HG03103 (cell line): ENCODE results near the gene PLCD3.
"Not testable (repeated sequence)": the region's sequence is repeated elsewhere in the genome, so short reads cannot be mapped to it uniquely, and the experiment has no call there.

Experiments used
- ATAC-seq: cut with Tn5 transposase; IDR thresholded peaks from one replicate; pipeline ENCODE4 v1.9.1; 2021; ENCODE audit warnings: low read depth; ENCODE audit not compliant: unreplicated experiment

The PLCD3 gene

DNA sequence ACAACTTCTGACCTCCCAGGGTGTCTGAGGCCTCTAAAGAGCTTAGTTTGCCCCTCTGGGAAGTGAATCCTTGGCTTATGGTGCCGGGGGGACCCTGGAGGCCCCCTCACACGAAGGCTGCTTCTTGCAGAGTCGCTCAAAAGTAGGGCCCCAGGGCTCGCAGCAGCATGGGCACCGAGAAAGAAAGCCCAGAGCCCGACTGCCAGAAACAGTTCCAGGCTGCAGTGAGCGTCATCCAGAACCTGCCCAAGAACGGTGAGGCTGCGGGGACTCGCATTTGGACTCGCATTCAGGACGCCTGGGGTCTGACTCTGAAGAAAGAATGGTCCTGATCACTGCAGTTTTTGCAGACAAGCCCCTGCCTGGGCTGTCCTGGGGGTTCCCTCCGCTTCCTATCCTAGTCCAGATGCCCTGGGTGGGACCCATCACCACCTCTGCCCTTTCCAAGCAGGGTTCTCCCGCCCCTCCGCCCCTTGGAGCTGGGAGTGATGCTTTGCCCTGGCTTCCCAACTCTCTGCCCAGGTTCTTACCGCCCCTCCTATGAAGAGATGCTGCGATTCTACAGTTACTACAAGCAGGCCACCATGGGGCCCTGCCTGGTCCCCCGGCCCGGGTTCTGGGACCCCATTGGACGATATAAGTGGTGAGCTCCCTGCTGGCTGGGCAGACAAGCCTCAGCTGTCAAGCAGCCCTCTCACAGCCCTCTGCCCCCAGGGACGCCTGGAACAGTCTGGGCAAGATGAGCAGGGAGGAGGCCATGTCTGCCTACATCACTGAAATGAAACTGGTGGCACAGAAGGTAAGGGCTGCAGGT lies 3.9 kb upstream of the PLCD3 start:
- ATAC-seq = no peak

DNA sequence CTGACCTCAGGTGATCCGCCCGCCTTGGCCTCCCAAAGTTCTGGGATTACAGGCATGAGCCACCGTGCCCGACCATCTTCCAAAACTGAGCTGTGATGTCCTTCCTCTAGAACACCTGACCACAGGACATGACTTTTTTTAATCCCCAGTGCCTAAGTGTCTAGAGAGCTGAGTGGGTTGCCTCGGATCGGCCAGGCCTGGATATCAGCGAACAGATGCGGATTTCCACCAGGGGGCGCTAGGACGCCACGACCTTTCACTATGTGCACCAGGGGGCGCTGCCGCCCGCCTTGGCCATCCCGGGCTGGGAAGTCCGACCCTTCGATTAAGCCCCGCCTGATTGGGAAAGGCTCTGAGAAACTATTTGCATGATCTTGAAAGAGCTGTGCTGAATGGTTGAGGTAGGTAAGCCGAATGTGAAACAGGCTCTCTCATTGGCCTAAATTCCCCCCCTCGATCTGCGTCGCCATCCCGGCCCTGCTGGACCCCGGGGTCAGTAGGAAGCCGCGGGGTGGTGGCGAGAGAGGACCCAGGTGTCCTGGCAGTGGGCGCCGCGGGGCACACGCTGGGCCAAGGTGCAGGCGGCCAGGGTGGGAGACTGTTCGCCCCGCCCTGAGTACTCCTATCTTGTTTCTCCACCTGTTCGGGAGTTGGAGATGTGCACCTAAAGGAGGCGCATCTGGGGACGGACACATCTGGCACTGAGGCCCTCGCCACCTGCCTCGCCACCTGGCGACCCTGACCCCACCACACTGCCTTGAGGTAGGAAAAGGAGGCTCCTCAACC lies 3.1 kb upstream of the PLCD3 start, which contains the start of gene ACBD4:
ACBD4 (plus strand) TSS at position 496 of the 786 bp plus-strand sequence. CDS start 458 bp downstream, outside the sequence.
- ATAC-seq = peak; percentile 66

DNA sequence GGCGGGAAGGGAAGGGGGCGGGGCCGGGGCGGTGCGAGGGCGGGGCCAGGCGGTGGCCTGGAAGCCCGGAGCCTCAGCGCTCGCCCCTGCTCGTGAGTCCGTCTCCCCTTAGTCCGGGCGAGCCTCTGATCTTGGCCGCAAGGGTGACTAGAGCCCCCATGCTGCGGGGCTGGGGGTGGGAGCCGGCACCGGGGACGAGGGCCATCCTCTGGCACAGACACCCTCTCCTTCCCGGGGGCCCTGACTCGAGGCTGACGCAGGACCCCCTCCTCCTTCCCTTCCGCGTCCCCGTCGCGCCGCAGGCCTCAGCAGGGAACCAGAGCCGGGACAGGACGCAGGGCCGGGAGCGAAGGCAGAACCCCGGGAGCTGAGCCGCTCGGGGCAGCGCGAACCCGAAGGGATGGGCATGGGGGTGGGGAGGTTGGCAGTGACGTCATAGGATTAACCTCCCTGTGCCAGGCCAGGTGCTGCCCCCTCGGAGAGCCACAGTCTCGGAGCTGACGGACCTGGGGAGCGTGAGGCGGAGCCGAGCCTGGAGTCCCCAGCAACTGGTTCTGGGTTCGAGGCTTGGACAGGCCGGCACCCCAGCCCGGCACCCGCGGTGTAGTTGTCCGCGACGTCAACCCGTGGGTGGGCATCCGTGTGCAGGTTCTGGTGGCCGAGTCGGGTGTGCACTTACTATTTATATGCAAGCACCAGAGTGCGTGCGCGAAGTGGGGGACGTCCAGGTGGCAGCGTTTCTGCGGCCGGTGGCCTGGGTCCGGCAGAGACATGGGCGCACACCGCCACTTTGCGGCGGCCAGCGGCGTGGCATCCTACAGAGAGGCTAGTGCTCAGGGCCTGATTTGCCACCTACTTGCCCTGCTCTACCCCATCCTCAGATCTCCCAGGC lies 503 bp upstream of the PLCD3 start:
- no peak for ATAC-seq

DNA sequence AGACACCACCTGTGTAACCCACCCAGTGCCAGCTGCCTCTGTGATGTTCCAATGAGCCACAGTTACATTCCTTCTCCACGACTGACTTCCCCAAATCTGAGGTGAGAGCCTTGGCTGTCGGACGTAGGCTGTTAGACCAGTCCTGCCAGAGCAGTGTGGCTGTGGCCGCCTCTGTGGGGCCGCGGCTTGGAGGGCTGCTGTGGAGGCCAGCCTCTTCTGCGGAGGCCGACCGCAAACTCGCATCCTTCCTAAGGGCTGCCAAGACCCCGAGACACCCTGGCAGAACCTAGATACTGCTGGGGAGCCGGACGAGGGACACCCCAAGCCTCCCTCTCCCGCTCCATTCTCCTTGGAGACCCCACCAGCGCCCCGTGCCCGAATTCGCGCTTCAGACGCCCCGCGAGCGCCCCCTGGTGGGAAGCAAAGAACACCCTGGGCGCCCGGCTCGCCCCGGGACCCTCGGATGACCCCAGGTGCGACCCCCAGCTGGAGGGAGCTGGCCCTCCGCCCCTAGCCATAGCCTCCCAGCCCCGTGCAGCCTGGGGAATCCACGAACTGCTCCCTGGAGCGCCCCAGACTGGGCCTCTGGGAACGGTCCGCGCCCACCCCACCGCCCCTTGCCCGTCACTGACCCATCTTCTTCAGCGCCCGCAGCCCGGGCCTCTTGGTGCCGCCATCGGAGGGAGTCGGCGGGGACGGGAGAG lies 547 bp downstream of the PLCD3 start:
- ATAC-seq = no peak

DNA sequence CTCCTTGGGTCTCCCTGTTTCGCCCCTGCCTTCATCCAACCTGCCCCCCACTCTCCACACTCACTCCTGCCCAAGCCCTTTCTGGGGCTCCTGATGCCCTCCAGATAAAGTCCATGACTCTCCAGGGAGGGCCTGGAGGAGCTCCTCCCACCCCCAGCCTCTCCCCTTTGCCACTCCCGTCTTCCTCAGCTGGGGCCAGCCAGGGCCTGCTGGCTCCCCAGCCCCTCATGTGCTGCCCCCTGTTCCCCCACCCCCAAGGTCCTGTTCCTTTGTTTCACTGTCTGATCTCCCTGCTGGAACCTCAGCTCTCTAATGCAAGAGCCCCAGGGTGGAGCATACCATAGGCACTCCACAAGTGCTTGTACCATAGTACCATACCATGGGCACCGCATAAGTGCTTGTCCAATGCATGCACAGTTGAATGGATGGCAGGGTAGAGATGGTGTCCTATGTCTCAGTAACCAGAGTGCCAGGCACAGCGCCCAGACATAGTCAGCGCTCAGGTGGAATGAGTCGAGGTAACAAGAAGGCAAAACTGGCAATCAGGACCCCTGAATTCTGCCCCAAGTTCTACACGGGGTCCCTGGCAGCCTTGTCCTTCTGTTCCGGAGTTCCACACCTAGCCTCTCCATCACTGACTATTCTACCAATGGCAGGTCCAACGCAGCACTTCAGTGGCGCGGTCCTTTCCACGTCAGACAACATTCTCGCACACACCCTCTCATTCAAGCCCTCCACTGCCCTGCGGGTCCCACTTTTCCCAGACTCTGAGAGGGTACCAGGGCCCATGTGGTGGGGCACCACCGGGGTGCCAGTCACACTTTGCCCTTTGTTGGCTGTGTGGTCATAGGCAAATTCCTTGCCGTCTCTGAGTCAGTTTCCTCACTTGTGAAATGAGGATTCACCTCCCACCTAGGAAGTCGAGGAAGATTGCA lies 1.4 kb downstream of the PLCD3 start:
- ATAC-seq = no peak

DNA sequence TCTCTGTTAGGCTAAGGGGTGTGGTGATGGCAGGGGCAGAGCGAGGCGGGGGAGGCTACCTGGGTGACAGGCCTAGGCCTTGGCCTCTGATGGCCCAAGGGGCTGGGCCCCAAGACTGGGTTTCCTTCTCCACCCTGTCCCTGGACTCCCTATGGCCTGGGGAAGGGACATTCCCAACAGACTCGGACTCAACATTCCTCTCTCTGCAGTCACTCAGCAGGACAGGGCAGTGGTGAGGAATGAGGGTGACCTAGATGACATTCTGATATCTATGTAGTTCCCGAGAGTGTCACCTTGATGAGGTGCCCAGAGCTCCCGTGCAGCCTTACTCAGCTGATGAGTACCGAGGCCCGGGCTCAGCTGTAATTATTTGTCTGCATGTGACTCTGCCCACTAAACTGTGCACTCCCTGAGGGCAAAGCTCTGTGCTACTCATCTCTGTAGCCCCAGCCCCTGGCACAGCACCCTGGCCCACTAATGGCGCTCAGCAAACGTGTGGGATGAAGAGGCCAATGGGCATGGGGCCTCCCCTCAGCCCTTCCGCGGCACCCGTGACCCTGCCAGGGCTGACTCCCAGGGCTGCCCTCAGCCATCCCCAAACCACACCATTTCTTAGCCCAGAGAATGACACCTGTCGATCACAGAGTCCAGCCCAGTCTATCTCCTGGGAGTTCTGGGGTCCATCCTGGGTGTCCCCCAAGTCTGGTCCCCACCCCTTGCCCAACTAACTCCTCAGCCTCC lies 2.2 kb downstream of the PLCD3 start:
- ATAC-seq = no peak

DNA sequence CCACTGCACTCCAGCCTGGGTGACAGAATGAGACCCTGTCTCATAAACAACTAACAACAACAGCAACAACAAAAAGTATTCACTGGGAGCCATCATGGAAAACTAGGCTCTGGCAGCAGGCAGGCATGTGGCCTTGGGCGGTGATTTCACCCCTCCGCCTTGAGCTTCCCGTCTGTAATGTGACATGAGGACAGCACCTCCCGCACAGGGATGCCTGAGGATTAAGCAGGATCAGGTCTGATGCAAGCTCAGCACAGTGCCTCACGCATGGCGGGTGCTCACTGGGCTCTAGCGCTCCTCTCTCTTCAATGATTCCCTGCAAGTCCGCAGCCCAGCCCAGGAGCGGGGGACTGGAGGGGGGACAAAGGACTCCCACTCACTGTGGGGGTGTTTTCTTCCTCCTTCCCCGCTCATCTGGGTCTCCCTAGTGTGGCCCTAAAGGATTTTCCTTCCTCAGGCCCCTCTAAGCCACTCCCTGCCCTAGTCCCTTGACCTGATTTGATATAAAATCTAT lies 2.8 kb downstream of the PLCD3 start:
- no peak for ATAC-seq

DNA sequence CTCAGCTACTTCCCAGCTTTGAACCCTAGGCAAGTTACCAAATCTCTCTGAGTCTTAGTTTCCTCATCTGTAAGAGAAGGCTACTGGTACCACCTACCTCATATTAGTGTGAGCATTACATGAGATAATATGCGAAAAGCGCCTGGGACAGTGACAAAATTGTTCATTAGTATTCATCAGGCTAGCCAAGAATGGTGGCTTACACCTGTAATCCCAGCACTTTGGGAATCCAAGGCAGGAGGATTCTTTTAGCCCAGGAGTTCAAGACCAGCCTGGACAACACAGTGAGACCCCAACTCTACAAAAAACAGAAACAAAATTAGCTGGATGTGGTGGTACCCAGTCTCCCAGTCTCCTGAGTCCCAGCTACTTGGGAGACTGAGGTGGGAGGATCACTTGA lies 3.3 kb downstream of the PLCD3 start:
- ATAC-seq = no peak

DNA sequence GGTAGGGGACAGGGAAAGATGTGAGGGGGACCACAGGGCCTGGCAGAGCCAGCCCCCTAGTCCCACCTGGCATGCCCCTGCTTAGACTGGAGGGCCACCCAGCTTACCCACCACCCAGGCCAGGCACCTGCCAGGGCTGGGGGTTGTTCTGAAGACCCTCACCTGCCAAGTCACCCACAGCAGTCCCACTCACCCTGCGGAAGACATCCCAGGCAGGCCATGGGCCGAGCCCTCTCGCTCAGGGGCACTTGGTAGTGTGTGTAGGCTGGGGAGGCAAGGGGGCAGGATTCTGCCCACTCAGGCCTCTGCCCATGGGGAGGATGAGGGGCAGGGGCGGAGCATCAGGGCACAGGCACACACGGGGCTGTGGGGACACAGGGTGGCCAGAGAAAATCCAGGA lies 4.0 kb downstream of the PLCD3 start:
- no peak for ATAC-seq

DNA sequence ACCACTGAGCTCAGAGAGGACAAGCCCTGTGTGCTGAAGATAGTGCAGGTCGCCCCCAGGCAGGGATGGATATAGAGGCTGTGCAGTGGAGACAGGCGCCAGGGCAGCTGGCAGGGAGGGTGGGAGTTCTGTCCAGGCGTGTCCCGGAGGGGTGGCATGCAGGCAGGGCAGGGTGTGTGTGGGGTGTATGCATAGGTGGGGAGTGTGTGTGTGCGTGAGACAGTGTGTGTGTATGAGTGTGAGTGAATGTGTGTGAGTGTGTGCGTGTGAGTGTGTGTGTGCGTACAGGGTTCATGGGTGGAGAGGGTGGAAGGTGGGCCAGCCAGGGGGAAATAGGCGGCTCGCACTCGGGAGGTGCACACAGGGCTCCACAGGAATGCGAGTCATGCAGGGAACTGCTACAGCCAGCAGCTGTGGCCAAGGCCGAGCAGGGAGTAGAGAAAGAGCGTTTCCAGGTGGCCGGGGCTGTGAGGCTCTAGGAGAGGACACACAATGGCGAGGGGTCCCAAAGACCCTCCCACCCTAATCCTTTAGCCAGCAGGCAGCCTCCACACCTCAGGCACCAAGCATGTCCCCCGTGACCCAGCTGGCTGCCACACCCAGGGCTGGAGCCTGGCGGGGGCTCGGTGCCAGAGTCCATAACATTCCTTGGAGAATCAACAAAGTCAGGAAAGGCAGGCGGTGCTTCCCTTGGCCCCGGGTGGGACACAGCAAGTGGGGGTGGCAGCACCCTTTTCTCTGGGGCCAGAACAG lies 4.6 kb downstream of the PLCD3 start:
- no peak for ATAC-seq

DNA sequence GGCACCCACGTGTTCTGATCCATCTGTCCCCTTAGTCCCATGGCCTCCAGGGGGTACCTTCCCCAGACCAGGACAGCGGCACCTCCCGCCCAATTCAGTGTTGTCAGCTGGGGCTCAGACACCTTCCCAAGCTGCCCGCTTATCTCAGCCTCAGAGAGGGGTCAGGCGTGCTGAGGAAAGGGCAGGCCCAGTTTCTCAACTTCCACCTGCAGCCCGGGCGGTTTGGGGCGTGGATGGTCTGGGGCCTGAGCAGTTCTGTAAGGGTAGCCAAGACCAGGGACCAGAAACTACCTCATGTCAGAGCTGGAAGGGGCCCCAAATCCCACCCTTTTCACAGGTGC lies 5.1 kb downstream of the PLCD3 start:
- no peak for ATAC-seq

DNA sequence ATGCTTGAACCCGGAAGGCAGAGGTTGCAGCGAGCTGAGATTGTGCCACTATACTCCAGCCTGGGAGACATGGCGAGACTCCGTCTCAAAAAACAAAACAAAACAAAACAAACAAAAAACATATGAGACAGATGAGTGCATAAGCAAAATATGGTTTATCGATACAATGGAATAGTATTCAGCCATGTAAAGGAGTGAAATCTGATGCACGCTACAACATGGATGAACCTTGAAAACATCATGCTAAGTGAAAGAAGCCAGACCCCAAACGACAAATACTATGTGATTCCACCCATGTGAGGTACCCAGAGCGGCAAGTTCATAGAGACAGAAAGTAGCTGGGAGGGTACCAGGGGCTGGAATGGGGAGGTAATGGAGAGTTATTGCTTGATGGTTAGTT lies 6.8 kb downstream of the PLCD3 start:
- no peak for ATAC-seq

DNA sequence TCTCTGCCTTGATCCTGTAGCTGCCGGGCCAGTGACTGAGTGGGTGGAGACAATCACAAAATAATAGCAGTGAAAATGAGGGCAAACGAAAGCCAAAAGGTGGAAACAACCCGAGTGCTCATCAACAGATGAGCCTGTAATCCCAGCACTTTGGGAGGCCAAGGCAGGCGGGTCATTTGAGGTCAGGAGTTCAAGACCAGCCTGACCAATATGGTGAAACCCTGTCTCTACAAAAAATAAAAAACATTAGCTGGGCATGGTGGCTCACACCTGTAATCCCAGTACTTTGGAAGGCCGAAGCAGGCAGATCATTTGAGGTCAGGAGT lies 7.6 kb downstream of the PLCD3 start:
- not testable (repeated sequence) for ATAC-seq

DNA sequence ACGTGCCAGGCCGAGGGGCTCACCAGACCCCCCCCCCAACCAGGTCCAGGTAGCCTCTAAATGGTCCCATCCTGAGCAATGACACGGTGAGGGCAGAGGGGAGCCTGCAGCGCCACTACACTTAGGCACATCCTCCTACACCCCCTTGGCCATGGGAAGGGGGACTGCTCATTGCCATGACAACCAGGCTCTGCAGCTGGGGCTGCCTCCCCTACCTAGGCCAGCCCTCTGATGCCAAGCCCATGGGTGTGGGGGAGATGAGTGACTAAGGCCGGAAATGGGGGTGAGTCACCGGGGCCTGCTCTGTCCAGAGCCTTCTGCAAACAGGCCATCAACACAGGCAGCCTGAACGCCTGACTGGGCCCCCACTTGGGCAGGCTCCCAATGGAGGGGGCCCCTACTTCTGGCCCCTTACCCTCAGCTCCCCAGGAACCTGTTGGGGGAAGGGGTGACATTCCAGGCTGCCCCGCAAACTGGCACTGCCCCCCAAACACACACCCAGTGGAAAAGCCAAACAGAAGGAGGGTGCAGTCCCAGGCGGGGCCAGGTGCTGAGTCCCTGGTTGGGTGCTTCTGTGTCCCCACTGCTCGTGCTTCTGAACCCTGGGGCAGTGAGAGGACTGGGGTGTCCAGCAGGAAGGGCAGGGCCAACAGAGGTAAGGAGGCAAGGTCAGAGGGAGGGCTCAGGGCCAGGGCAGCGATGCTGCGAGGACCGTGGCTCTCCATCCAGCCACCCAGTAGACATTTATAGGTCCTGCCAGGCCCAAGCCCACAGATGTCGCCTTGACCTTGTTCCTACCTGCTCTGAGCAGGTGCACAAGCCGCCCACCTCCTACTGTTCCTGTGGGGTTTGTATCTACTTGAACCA lies 8.2 kb downstream of the PLCD3 start:
- ATAC-seq = no peak

DNA sequence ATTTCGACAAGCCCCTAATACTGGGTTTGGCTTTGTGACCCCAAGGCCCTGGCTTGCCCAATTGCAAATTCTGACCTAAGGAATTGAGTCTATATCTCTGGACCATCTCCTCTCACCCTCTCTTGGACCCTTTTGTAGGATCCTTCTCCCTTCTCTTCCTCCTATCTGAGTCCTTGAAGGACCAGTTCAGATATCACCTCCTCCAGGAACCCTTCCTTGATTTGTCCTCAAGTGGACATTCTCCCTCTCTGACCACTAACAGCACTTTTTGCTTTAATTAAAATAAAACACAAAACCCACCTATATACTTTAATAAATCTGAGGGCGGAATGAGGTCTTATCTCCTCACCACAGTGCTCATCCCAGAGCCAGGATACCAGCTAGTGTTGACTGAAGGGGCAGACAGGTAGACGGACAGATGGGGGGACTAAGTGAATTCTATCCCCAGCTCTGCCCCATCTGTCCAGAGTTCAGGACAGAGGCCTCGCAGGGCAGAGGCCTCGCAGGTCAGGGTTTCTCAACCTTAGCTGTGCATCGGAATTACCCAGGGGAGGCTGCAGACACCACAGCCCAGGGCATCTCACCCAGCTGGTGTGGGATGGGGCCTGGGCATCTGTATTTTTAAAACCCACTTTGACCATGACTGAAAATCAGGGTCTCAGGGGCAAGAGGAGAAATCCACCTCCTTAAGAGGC lies 9.1 kb downstream of the PLCD3 start:
- ATAC-seq = no peak

DNA sequence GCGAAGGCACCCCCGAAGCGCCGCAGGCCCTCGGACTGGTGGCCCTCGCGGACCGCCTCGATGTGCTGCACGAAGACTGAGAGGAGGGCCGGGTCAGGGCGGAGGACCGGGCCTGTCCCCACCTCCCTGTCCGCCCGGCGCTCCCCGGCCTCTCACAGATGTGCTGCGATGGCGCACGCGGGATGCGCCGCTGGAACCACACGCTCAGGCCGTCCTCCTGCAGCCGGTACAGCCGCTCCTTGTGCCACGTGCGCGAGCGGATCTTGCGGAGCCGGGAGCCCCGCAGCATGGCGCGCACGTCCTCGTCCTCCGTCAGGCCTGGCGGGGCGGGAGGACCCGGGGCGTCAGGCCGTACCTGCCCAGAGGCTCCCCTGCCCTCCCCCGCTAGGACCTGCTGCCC lies 11.3 kb downstream of the PLCD3 start:
- ATAC-seq = no peak
